Neural progenitor cell (in vitro differentiated cells): ENCODE data around the gene OR11G2. TPM values are rescaled to one million over a fixed set of nuclear protein-coding genes. Genes with fewer than 3 reads are reported as not detected.
"Not testable (repeated sequence)": the region's sequence is repeated elsewhere in the genome, so short reads cannot be mapped to it uniquely, and the experiment has no call there.

Experiments used
- DNase-seq: peaks from one replicate; pipeline ENCODE4 v3.0.0-alpha.2; 2016; ENCODE audit warnings: low spot score
- H2AFZ ChIP-seq: fragments of 200-600 bp; sonication (generic); replicated peaks from 2 replicates; pipeline ENCODE4 v1.6.1; 2016; ENCODE audit warnings: antibody characterized with exemption
- H3F3A ChIP-seq: fragments of 200-600 bp; sonication (generic); 2 replicates; pipeline ENCODE4 v1.6.1; 2016; ENCODE audit warnings: antibody characterized with exemption, low read depth
- H3K27ac ChIP-seq: fragments of 200-600 bp; sonication (generic); 2 replicates; pipeline ENCODE4 v1.5.1; 2016; ENCODE audit warnings: mild to moderate bottlenecking
- H3K27me3 ChIP-seq: fragments of 200-600 bp; sonication (generic); 2 replicates; pipeline ENCODE4 v1.6.1; 2016; ENCODE audit warnings: mild to moderate bottlenecking, moderate library complexity
- H3K36me3 ChIP-seq: fragments of 200-600 bp; sonication (generic); 2 replicates; pipeline ENCODE4 v1.5.1; 2016
- H3K4me1 ChIP-seq: fragments of 200-600 bp; sonication (generic); 2 replicates; pipeline ENCODE4 v1.6.1; 2016; ENCODE audit warnings: mixed run types
- H3K4me2 ChIP-seq: fragments of 200-600 bp; sonication (generic); 2 replicates; pipeline ENCODE4 v1.6.1; 2016
- H3K4me3 ChIP-seq: fragments of 200-600 bp; sonication (generic); 2 replicates; pipeline ENCODE4 v1.5.1; 2016
- H3K79me2 ChIP-seq: fragments of 200-600 bp; sonication (generic); 2 replicates; pipeline ENCODE4 v1.6.1; 2016; ENCODE audit warnings: low read depth
- H3K9ac ChIP-seq: fragments of 200-600 bp; sonication (generic); 2 replicates; pipeline ENCODE4 v1.6.1; 2016
- H3K9me3 ChIP-seq: fragments of 200-600 bp; sonication (generic); 2 replicates; pipeline ENCODE4 v1.5.1; 2016; ENCODE audit warnings: low read depth
- H4K20me1 ChIP-seq: fragments of 200-600 bp; sonication (generic); 2 replicates; pipeline ENCODE4 v1.6.1; 2016; ENCODE audit warnings: low read depth
- H3K27ac Mint-ChIP-seq: 3 replicates; pipeline ENCODE4 v1.8.0; 2021; ENCODE audit warnings: mixed read lengths
- H3K27me3 Mint-ChIP-seq: 2 replicates; pipeline ENCODE4 v1.8.0; 2022; ENCODE audit warnings: low read depth, mild to moderate bottlenecking, inconsistent platforms, moderate library complexity, mixed read lengths; ENCODE audit not compliant: insufficient read depth
- H3K36me3 Mint-ChIP-seq: 3 replicates; pipeline ENCODE4 v1.8.0; 2021; ENCODE audit warnings: mixed read lengths
- H3K4me1 Mint-ChIP-seq: 3 replicates; pipeline ENCODE4 v1.8.0; 2021; ENCODE audit warnings: mixed read lengths
- H3K4me3 Mint-ChIP-seq: 3 replicates; pipeline ENCODE4 v1.8.0; 2021; ENCODE audit warnings: mild to moderate bottlenecking, moderate library complexity, mixed read lengths
- H3K9me3 Mint-ChIP-seq: 3 replicates; pipeline ENCODE4 v1.8.0; 2020; ENCODE audit warnings: mixed read lengths
- EZH2 ChIP-seq: fragments of 200-600 bp; sonication (generic); IDR thresholded peaks from 2 replicates; pipeline ENCODE4 v1.6.1; 2017; ENCODE audit warnings: antibody characterized with exemption, mild to moderate bottlenecking, moderate library complexity
- EZH2phosphoT487 ChIP-seq: fragments of 200-600 bp; sonication (generic); IDR thresholded peaks from 2 replicates; pipeline ENCODE4 v1.6.1; 2017; ENCODE audit warnings: antibody characterized with exemption
- total RNA-seq: library from RNA; depleted of rRNA; stranded (reverse); fragments of >200 nt; gene quantifications from 2 replicates; pipeline ENCODE4 v1.2.3, GENCODE V29; 2015; ENCODE audit warnings: low replicate concordance
- TF ChIP-seq, protein P1 (sequence below): fragments of 200-600 bp; sonication (generic); IDR thresholded peaks from 2 replicates; pipeline ENCODE4 v1.5.1; 2017; ENCODE audit warnings: antibody characterized with exemption, mild to moderate bottlenecking

The OR11G2 gene
- total RNA-seq, 1 donor from 2014 or later, result not detected

DNA sequence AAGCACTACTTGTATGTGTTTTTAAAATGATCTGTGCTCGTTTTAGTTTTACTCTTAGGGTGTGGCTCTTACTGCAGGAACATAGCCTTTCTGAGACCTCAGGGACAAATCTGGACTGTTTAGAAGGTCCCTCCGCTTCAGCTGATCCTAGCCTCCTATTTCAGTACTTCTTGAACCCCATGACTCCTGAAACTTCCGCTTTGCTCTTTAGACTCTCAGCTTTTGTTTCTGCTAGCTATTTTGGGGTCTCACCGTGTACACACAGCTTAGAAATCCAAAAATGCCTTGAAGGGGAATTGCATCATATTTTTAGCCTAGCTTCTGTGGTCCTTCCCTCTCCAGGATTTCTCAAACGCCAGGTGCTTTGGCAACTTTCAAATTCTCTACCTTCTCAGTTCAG lies 8.3 kb downstream of the OR11G2 start:
- H3K36me3 ChIP-seq, result no peaks in the 10 kb centered on the region
- no peaks in the 10 kb centered on the region for H4K20me1 ChIP-seq
- Mint-ChIP-seq H3K36me3 (no peaks in the 10 kb centered on the region), H3K9me3 (peaks cover 25% of the 10 kb centered on the region), H3K27me3 (peaks cover 5% of the 10 kb centered on the region), H3K27ac (no peak overlapping the region), H3K4me1 (no peaks in the 10 kb centered on the region), H3K4me3 (no peak overlapping the region)
- H3K4me1 ChIP-seq, result no peaks in the 10 kb centered on the region
- no peak overlapping the region for H3K9ac ChIP-seq
- no peak overlapping the region for H3K4me2 ChIP-seq
- no peaks in the 10 kb centered on the region for H3K27me3 ChIP-seq
- H3F3A ChIP-seq, result no peaks in the 10 kb centered on the region
- no peak overlapping the region for H3K27ac ChIP-seq
- H3K4me3 ChIP-seq, result no peak overlapping the region
- TF ChIP-seq EZH2, result no peak
- TF ChIP-seq, protein P1, sequence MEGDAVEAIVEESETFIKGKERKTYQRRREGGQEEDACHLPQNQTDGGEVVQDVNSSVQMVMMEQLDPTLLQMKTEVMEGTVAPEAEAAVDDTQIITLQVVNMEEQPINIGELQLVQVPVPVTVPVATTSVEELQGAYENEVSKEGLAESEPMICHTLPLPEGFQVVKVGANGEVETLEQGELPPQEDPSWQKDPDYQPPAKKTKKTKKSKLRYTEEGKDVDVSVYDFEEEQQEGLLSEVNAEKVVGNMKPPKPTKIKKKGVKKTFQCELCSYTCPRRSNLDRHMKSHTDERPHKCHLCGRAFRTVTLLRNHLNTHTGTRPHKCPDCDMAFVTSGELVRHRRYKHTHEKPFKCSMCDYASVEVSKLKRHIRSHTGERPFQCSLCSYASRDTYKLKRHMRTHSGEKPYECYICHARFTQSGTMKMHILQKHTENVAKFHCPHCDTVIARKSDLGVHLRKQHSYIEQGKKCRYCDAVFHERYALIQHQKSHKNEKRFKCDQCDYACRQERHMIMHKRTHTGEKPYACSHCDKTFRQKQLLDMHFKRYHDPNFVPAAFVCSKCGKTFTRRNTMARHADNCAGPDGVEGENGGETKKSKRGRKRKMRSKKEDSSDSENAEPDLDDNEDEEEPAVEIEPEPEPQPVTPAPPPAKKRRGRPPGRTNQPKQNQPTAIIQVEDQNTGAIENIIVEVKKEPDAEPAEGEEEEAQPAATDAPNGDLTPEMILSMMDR, result no peak
- TF ChIP-seq EZH2phosphoT487, result no peak
- no peak overlapping the region for H2AFZ ChIP-seq
- no peak for DNase-seq
- H3K79me2 ChIP-seq, result no peaks in the 10 kb centered on the region
- peaks cover 48% of the 10 kb centered on the region for H3K9me3 ChIP-seq

DNA sequence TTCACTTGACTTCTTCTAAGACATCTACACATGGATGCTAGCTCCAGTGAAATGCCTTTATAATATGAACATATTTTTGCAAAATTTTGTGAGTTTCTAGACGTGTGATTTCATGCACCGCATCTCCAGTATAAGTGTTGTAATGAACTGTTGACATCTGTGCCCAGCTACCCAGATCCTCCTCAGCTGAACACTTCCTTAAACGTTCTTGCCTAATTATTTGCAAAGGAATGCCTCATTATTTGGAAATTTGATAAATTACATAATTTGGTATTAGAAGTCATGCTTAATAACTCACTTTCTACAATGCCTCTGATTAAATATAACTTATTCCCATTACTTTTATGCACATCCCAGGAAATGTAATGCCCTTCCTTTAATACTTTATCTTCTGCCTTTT lies 14.0 kb downstream of the OR11G2 start:
- no peak overlapping the region for H3K27ac Mint-ChIP-seq
- H3K4me1 Mint-ChIP-seq, result no peaks in the 10 kb centered on the region
- Histone ChIP-seq H3K4me2 (no peak overlapping the region), H3K9me3 (peaks cover 33% of the 10 kb centered on the region), H3K4me3 (no peak overlapping the region), H4K20me1 (no peaks in the 10 kb centered on the region), H2AFZ (no peak overlapping the region), H3K27me3 (no peaks in the 10 kb centered on the region), H3K27ac (no peak overlapping the region), H3K36me3 (no peaks in the 10 kb centered on the region), H3K79me2 (no peaks in the 10 kb centered on the region), H3K9ac (no peak overlapping the region), H3F3A (no peaks in the 10 kb centered on the region), H3K4me1 (no peaks in the 10 kb centered on the region)
- no peak overlapping the region for H3K4me3 Mint-ChIP-seq
- no peaks in the 10 kb centered on the region for H3K36me3 Mint-ChIP-seq
- DNase-seq, result no peak
- TF ChIP-seq EZH2, result no peak
- TF ChIP-seq, protein P1, result no peak
- no peak for TF ChIP-seq EZH2phosphoT487
- no peaks in the 10 kb centered on the region for H3K27me3 Mint-ChIP-seq
- H3K9me3 Mint-ChIP-seq, result peaks cover 19% of the 10 kb centered on the region

DNA sequence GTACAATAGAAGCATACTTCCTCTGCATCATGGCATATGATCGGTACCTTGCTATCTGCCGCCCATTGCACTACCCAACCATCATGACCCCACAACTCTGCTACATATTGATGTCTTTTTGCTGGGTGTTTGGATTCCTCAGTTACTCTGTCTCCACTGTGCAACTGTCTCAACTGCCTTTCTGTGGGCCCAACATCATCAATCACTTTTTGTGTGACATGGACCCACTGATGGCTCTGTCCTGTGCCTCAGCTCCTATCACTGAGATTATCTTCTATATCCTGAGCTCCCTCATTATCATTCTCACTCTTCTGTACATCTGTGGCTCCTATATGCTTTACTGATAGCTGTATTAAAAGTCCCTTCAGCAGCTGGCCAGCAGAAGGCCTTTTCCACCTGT lies 18.9 kb downstream of the OR11G2 start:
- Histone ChIP-seq H3K9me3 (peaks cover 34% of the 10 kb centered on the region), H3K36me3 (no peaks in the 10 kb centered on the region), H3K4me1 (no peaks in the 10 kb centered on the region), H3K27ac (no peak overlapping the region), H3K4me3 (no peak overlapping the region), H3K9ac (no peak overlapping the region), H3F3A (no peaks in the 10 kb centered on the region), H4K20me1 (no peaks in the 10 kb centered on the region), H3K79me2 (no peaks in the 10 kb centered on the region), H3K27me3 (no peaks in the 10 kb centered on the region), H2AFZ (no peak overlapping the region), H3K4me2 (no peak overlapping the region)
- no peak overlapping the region for H3K27ac Mint-ChIP-seq
- DNase-seq, result no peak
- H3K36me3 Mint-ChIP-seq, result no peaks in the 10 kb centered on the region
- H3K4me3 Mint-ChIP-seq, result no peak overlapping the region
- H3K4me1 Mint-ChIP-seq, result no peaks in the 10 kb centered on the region
- peaks cover 23% of the 10 kb centered on the region for H3K9me3 Mint-ChIP-seq
- no peaks in the 10 kb centered on the region for H3K27me3 Mint-ChIP-seq
- TF ChIP-seq EZH2phosphoT487 (no peak), EZH2 (no peak)
- TF ChIP-seq, protein P1, result no peak

DNA sequence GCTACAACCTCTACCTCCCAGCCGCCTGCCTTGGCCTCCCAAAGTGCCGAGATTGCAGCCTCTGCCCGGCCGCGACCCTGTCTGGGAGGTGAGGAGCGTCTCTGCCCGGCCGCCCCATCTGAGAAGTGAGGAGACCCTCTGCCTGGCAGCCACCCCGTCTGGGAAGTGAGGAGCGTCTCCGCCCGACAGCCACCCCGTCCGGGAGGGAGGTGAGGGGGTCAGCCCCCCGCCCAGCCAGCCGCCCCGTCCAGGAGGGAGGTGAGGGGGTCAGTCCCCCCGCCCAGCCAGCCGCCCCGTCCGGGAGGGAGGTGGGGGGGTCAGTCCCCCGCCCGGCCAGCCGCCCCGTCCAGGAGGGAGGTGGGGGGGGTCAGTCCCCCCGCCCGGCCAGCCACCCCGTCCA lies 21.7 kb downstream of the OR11G2 start:
- not testable (repeated sequence) for H3K4me1 Mint-ChIP-seq

More for the DNA sequence above, 21.7 kb downstream of the OR11G2 start:
- H3K27ac ChIP-seq, H3K9ac ChIP-seq, H3K27me3 ChIP-seq, H3F3A ChIP-seq, H3K4me3 Mint-ChIP-seq, DNase-seq, H3K4me1 ChIP-seq, H3K4me2 ChIP-seq, H2AFZ ChIP-seq, H3K36me3 ChIP-seq, H3K27me3 Mint-ChIP-seq, H3K79me2 ChIP-seq, H3K4me3 ChIP-seq, H3K27ac Mint-ChIP-seq, H3K36me3 Mint-ChIP-seq, H4K20me1 ChIP-seq: not testable (repeated sequence)
- peaks cover 35% of the 10 kb centered on the region for H3K9me3 ChIP-seq
- peaks cover 35% of the 10 kb centered on the region for H3K9me3 Mint-ChIP-seq
